SU-DHL-6 (cell line): ENCODE results near the gene MBNL1.

Experiments
- H2AFZ ChIP-seq: fragments of 200-600 bp; sonication (generic); 2 replicates; pipeline ENCODE4 v1.6.1; 2014; ENCODE audit warnings: low read depth, mild to moderate bottlenecking, moderate library complexity, mixed read lengths, antibody characterized with exemption, low read length; ENCODE audit not compliant: severe bottlenecking
- H3F3A ChIP-seq: fragments of 200-600 bp; shearing (Covaris generic); 2 replicates; pipeline ENCODE4 v1.6.0; 2016; ENCODE audit warnings: antibody characterized with exemption, mild to moderate bottlenecking; ENCODE audit not compliant: insufficient read depth
- H3K27ac ChIP-seq: fragments of 200-600 bp; sonication (generic); 2 replicates; pipeline ENCODE4 v1.5.1; 2016; ENCODE audit warnings: low read depth, mild to moderate bottlenecking, low read length, moderate library complexity, mixed read lengths
- H3K27me3 ChIP-seq: fragments of 200-600 bp; sonication (generic), shearing (Covaris generic); 2 replicates; pipeline ENCODE4 v1.6.0; 2014; ENCODE audit warnings: mild to moderate bottlenecking, low read length
- H3K36me3 ChIP-seq: fragments of 200-600 bp; sonication (generic); 2 replicates; pipeline ENCODE4 v1.6.1; 2014; ENCODE audit warnings: mild to moderate bottlenecking, low read length, mixed read lengths
- H3K4me2 ChIP-seq: fragments of 300-600, 200-600 bp; shearing (Covaris generic), sonication (generic); 2 replicates; pipeline ENCODE4 v1.6.0; 2014; ENCODE audit warnings: low read length, low read depth, mild to moderate bottlenecking; ENCODE audit not compliant: poor library complexity, severe bottlenecking
- H3K4me3 ChIP-seq: fragments of 200-600 bp; sonication (generic); 2 replicates; pipeline ENCODE4 v1.5.1; 2014; ENCODE audit warnings: antibody characterized with exemption, low read length, mild to moderate bottlenecking, mixed read lengths; ENCODE audit not compliant: insufficient read depth, poor library complexity, severe bottlenecking
- H3K79me2 ChIP-seq: fragments of 200-600 bp; sonication (generic); 2 replicates; pipeline ENCODE4 v1.6.1; 2014; ENCODE audit warnings: mild to moderate bottlenecking, low read length, moderate library complexity; ENCODE audit not compliant: insufficient read depth
- H3K9ac ChIP-seq: fragments of 200-600 bp; sonication (generic); 2 replicates; pipeline ENCODE4 v1.7.0; 2014; ENCODE audit warnings: mild to moderate bottlenecking, low read length
- H3K9me2 ChIP-seq: fragments of 200-600 bp; sonication (generic); replicated peaks from 2 replicates; pipeline ENCODE4 v1.6.1; 2014; ENCODE audit warnings: low read length; ENCODE audit not compliant: insufficient read depth
- H3K9me3 ChIP-seq: fragments of 200-600 bp; sonication (generic); 2 replicates; pipeline ENCODE4 v1.6.1; 2014; ENCODE audit warnings: low read length, mixed read lengths; ENCODE audit not compliant: insufficient read depth
- H4K20me1 ChIP-seq: fragments of 200-600 bp; sonication (generic); 2 replicates; pipeline ENCODE4 v1.6.1; 2014; ENCODE audit warnings: low read depth, mild to moderate bottlenecking, antibody characterized with exemption, low read length, moderate library complexity, mixed read lengths
- EZH2phosphoT487 ChIP-seq: fragments of 200-600 bp; sonication (generic), shearing (Covaris generic); conservative IDR thresholded peaks from 2 replicates; pipeline ENCODE4 v1.6.1; 2018; ENCODE audit warnings: mild to moderate bottlenecking, antibody characterized with exemption, low read length, moderate library complexity, mixed read lengths
- TF ChIP-seq, protein P1 (sequence below): fragments of 200-600 bp; sonication (generic); IDR thresholded peaks from one replicate; pipeline ENCODE4 v1.5.1; 2017; ENCODE audit warnings: antibody characterized with exemption, mild to moderate bottlenecking, low read length, moderate library complexity; ENCODE audit not compliant: insufficient read depth, poor library complexity, severe bottlenecking

Gene MBNL1

DNA sequence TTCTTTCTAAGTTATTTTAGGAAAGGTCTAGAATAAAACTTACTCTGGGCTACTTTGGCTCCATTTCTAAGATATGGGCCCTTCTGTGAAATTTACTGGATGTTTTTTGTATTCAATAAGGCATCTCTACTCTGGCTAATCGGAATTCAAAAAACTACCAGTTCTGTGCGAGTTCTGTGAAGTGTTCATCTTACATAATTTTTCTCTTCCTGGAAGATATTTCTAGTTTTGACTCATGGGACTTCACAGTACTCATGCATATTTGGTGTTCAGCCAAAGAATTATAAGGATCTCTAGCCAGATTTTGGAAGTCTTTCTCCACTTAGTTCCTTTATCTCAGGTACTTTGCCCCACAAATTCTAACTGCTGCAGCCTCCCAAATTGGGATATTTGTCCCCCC, 46.4 kb upstream of the MBNL1 start:
- no peak overlapping the region for H3K9ac ChIP-seq
- no peaks in the 10 kb centered on the region for H3K79me2 ChIP-seq
- H3K27me3 ChIP-seq, result no peaks in the 10 kb centered on the region
- H3K9me3 ChIP-seq, result no peaks in the 10 kb centered on the region
- TF ChIP-seq, protein P1, sequence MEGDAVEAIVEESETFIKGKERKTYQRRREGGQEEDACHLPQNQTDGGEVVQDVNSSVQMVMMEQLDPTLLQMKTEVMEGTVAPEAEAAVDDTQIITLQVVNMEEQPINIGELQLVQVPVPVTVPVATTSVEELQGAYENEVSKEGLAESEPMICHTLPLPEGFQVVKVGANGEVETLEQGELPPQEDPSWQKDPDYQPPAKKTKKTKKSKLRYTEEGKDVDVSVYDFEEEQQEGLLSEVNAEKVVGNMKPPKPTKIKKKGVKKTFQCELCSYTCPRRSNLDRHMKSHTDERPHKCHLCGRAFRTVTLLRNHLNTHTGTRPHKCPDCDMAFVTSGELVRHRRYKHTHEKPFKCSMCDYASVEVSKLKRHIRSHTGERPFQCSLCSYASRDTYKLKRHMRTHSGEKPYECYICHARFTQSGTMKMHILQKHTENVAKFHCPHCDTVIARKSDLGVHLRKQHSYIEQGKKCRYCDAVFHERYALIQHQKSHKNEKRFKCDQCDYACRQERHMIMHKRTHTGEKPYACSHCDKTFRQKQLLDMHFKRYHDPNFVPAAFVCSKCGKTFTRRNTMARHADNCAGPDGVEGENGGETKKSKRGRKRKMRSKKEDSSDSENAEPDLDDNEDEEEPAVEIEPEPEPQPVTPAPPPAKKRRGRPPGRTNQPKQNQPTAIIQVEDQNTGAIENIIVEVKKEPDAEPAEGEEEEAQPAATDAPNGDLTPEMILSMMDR, result no peak
- no peak for TF ChIP-seq EZH2phosphoT487
- no peaks in the 10 kb centered on the region for H3K9me2 ChIP-seq
- H3K4me2 ChIP-seq, result no peak overlapping the region
- H3K4me3 ChIP-seq, result no peak overlapping the region
- no peaks in the 10 kb centered on the region for H3F3A ChIP-seq
- H2AFZ ChIP-seq, result no peak overlapping the region
- no peaks in the 10 kb centered on the region for H4K20me1 ChIP-seq
- no peaks in the 10 kb centered on the region for H3K36me3 ChIP-seq
- no peak overlapping the region for H3K27ac ChIP-seq

DNA sequence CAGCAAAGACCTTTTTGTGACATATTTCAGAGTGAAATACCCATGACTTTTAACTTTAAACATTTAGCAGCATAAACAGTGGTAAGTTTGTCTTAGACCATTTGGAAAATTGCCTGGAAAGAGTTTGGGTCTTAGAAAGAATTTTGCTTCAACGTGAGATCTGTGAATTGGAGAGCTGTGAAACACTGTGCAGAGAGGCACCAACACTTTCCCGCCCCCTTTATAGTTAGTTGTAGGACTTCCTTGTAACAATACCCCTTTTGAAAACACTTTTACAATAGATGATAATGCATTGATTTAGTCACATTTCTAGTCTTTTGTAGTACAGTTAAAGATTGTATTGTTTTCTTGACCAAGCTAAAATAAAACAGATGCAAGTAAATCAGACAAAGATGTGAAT, 43.5 kb upstream of the MBNL1 start:
- Histone ChIP-seq H3K4me3 (no peak overlapping the region), H3K4me2 (no peak overlapping the region), H3K36me3 (no peaks in the 10 kb centered on the region), H2AFZ (no peak overlapping the region), H3K9me3 (no peaks in the 10 kb centered on the region), H3K27ac (no peak overlapping the region), H3K27me3 (no peaks in the 10 kb centered on the region), H4K20me1 (no peaks in the 10 kb centered on the region), H3K9ac (no peak overlapping the region), H3K79me2 (no peaks in the 10 kb centered on the region), H3K9me2 (no peaks in the 10 kb centered on the region), H3F3A (no peaks in the 10 kb centered on the region)
- TF ChIP-seq, protein P1, result no peak
- TF ChIP-seq EZH2phosphoT487, result no peak

DNA sequence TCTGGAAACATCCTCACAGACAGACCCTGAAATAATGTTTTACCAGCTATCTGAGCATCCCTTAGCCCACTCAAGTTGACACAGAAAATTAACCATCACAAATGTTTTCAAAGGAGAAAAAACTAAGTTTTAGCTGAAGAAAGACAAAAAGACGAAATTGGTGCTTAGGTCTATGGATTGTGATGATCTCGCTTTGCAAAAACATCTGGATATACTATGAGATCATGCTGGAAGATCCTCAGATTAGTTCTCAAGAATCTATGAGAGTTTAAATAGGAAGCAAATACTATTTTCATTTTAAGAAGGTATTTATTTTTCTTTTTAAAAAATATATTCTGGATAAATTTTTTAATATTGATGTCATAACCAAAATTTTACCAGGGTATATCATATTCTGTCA, 42.6 kb upstream of the MBNL1 start:
- Histone ChIP-seq H3K27ac (no peak overlapping the region), H3K4me3 (no peak overlapping the region), H3K9me2 (no peaks in the 10 kb centered on the region), H3K36me3 (no peaks in the 10 kb centered on the region), H4K20me1 (no peaks in the 10 kb centered on the region), H3K4me2 (no peak overlapping the region), H2AFZ (no peak overlapping the region), H3K9ac (no peak overlapping the region), H3K79me2 (no peaks in the 10 kb centered on the region), H3K27me3 (no peaks in the 10 kb centered on the region), H3F3A (no peaks in the 10 kb centered on the region), H3K9me3 (no peaks in the 10 kb centered on the region)
- TF ChIP-seq, protein P1, result no peak
- no peak for TF ChIP-seq EZH2phosphoT487
